ENCODE measurements around the gene PGAM5. TPM values are rescaled to one million over a fixed set of nuclear protein-coding genes. Genes with fewer than 3 reads are reported as not detected.

Gene PGAM5
- total and polyA plus RNA-seq, 2 of the 13 experiments (the other 11 are each of a cell fraction or from before 2014, with no cell fraction given) = 18.0 to 77.9 TPM

- 0 out of 2 replicates have a peak, but pooled peaks have one; percentile 44 for TF ChIP-seq POGK (CRISPR knock-in tag; conservative IDR thresholded peaks at IDR 0.05)
- TF ChIP-seq POLR2AphosphoS2 (IDR thresholded peaks at IDR 0.05; ENCODE audit: low read depth, low read length) = no peak
- TF ChIP-seq ZNF510 (CRISPR knock-in tag; IDR thresholded peaks at IDR 0.05; ENCODE audit: low read depth) = no peak
- no peak for TF ChIP-seq MATR3 (CRISPR knock-in tag; IDR thresholded peaks at IDR 0.05)
- TF ChIP-seq CENPX (CRISPR knock-in tag; IDR thresholded peaks at IDR 0.05) = no peak
- TF ChIP-seq STAT6 (CRISPR knock-in tag; IDR thresholded peaks at IDR 0.05; ENCODE audit: borderline replicate concordance) = no peak
- no peak for TF ChIP-seq JUNB (CRISPR knock-in tag; IDR thresholded peaks at IDR 0.05; ENCODE audit: borderline replicate concordance)
- no peak for TF ChIP-seq HNF1A (IDR thresholded peaks at IDR 0.05; ENCODE audit: low read depth)
- no peak for TF ChIP-seq HNF1A (CRISPR knock-in tag; IDR thresholded peaks at IDR 0.05; ENCODE audit: borderline replicate concordance)
- peak; percentile 65 for TF ChIP-seq MAX (IDR thresholded peaks at IDR 0.05)
- no peak for TF ChIP-seq PLSCR1 (CRISPR knock-in tag; IDR thresholded peaks at IDR 0.05; ENCODE audit: borderline replicate concordance)
- no peak for TF ChIP-seq IKZF1 (IDR thresholded peaks at IDR 0.05)
- TF ChIP-seq E2F1 (CRISPR knock-in tag; IDR thresholded peaks at IDR 0.05) = peak; percentile 74
- no peak for TF ChIP-seq BHLHE40 (IDR thresholded peaks at IDR 0.05; ENCODE audit: low read length)
- TF ChIP-seq ZNF343 (CRISPR knock-in tag; IDR thresholded peaks at IDR 0.05) = no peak
- TF ChIP-seq ZFAT (CRISPR knock-in tag; conservative IDR thresholded peaks at IDR 0.05) = no peak
- no peak for TF ChIP-seq BRF2 (CRISPR knock-in tag; IDR thresholded peaks at IDR 0.05)
These were observed 51.4 kb downstream of the PGAM5 start (continued) for GRCh38 chr12:132761921-132762583.
